ENCODE data around the gene PLEKHD1. TPM values are rescaled to one million over a fixed set of nuclear protein-coding genes. Genes with fewer than 3 reads are reported as not detected.
A peak's percentile ranks its signal among the peaks of the same experiment; 100 is the strongest.
"Not testable (repeated sequence)": the region's sequence is repeated elsewhere in the genome, so short reads cannot be mapped to it uniquely, and the experiment has no call there.

The PLEKHD1 gene
- total RNA-seq, 2 donors from 2014 or later, result 0.15 to 0.24 TPM

GRCh38 chr14:69478055-69478454, 6.5 kb upstream of the PLEKHD1 start:
- ATAC-seq; intact Hi-C loops (cut with DNase I); DNase-seq: not testable (repeated sequence)

- no peak for DNase-seq
- no peak for ATAC-seq
- intact Hi-C loops (cut with DNase I), result no loop called here
Observed at GRCh38 chr14:69479696-69480095, 4.8 kb upstream of the PLEKHD1 start.

GRCh38 chr14:69480136-69480535, 4.4 kb upstream of the PLEKHD1 start:
- ATAC-seq (no peak), DNase-seq (no peak)
- intact Hi-C loops (cut with DNase I), result no loop called here

- no peak for DNase-seq
- no peak for ATAC-seq
- intact Hi-C loops (cut with DNase I), result no loop called here
Observed at GRCh38 chr14:69481815-69482568, 2.5 kb upstream of the PLEKHD1 start.

GRCh38 chr14:69483765-69484443, 624 bp upstream of the PLEKHD1 start:
- DNase-seq, result peak; percentile 53

DNA sequence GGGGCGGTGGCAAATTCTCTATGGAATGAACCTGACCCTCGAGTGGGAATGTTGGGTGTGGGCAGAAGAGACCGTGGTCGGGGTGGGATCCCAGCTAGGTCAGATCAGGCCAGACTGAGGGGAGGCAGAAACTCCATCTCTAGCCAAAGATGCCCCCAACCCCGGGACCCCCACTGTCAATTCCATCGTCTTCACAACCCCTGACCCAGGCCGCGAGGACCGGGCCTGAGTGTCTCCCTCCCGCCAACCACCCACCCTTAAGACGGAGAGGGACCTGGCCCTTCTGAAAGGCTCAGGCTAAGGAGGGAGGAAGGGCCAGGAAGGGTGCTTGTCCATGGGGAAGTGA, 760 bp downstream of the PLEKHD1 start:
- DNase-seq, result no peak
- intact Hi-C loops (cut with DNase I), result no loop called here
- no peak for ATAC-seq

More at GRCh38 chr14:69483765-69484443, 624 bp upstream of the PLEKHD1 start:
- peak; percentile 67 to 68 for ATAC-seq
- intact Hi-C loops (cut with DNase I), result no loop called here

DNA sequence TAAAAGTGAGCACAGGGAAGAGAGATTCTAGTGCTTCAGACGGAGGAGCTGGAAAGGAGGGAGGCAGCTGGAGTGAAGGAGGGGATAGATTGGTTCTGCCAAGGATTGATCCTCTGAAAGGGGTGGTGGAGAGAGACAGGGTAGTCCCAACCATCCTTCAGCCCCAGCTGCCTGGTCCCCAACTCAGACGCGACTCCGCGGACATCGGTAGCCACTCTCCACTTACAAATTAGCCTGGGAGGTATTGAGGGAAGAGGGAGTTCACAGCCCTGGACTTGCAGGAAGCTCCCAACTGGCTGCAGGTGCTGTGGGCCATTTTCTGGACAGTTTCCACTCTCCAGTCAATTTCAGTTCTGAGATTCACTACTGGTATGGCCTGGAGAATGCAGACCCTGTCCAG, 1.2 kb downstream of the PLEKHD1 start:
- intact Hi-C loops (cut with DNase I), result no loop called here
- ATAC-seq (no peak), DNase-seq (no peak)

DNA sequence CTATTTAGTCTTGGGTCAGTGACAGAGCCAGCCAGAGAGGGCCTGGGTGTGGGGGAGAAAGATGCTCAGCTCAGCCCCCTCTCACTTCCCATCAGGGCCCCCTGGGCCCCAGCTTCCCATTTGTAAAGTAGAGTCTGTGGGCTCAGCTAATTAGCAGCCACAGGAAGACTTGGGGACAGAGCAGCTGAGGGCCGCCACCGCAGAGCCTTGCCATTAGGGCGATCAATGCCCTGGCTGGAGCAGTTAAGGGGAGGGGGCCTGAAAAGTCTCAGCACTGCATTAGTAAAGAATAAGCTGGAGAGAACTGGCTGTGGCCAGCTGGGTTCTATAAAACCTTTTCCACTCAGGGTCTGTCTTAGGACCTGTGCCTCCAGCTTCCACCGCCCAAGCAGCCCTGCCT, 2.7 kb downstream of the PLEKHD1 start:
- no peak for ATAC-seq
- intact Hi-C loops (cut with DNase I), result no loop called here
- DNase-seq, result no peak

DNA sequence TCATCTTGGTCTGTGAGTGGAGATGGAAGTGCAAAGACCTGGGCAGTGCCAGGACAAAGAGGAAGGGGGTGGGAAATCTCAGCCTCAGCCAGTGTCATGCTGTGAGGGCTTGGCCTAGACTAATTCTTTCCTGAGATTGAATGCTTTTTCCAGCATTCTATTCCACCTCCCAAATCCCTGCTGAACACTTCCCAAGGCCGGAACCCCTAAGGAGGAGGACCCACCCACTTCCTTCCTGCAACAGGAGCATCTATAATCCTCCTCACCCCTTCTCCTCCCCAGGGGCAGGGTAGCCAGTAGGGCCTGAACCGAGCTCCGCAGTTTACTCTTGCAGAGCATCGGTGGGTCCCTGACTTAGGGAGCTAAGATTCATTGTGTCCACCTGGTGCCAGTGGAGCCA, 3.2 kb downstream of the PLEKHD1 start:
- DNase-seq, result no peak
- no peak for ATAC-seq

DNA sequence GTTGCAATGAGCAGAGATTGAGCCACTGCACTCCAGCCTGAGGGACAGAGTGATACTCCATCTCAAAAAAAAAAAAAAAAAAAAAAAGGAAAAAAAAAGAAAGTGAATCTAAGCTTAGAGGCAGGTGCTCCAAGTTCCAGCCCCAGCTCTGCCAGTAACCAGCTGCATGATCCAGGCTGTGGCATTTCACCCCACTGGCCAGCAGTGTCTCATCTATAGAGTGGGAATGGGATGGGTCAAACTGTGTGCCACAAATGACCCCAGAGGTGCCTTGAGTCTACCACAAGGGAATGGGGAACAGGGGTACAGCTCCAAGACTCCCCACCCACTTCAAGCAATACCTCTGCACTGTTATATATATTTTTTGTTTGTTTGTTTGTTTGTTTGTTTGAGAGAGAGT, 5.0 kb downstream of the PLEKHD1 start:
- intact Hi-C loops (cut with DNase I), result no loop called here
- ATAC-seq (no peak), DNase-seq (no peak)

More for the DNA sequence above, 3.2 kb downstream of the PLEKHD1 start:
- intact Hi-C loops (cut with DNase I), result no loop called here

DNA sequence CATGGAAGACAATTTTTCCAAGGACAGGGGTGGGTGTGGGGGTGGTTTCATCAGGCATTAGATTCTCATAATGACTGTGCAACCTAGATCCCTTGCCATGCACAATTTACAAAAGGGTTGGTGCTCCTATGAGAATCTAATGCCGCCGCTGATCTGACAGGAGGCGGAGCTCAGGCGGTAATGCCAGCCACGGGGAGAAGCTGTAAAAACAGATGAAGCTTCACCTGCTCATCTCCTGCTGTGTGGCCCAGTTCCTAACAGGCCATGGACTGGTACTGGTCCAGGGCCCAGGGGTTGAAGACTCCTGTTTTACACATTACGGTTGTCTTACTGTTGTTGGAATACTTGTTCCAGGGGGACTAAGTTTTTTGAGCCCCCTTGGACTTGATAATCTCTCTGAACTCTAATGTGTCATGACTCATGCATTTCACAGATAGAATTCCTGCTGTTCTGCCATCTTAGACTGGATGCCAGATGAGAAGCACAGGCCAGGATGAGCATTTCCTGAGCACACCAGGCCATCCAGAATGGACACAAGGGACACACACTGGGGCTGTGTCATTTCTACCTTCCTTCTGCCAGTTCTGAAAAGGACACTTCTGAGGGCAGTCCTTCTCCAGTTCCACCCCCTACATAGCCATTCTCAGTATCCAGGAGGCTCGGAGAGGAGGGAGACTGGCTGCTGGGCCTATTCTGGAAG, 5.8 kb downstream of the PLEKHD1 start:
- intact Hi-C loops (cut with DNase I), result no loop called here
- no peak for ATAC-seq

GRCh38 chr14:69491193-69491592, 6.7 kb downstream of the PLEKHD1 start:
- ATAC-seq, result no peak
- intact Hi-C loops (cut with DNase I), result no loop called here
- no peak for DNase-seq

More for the DNA sequence above, 5.8 kb downstream of the PLEKHD1 start:
- no peak for DNase-seq

- ATAC-seq (no peak), DNase-seq (no peak)
- intact Hi-C loops (cut with DNase I), result no loop called here
Observed at GRCh38 chr14:69493038-69493437, 8.5 kb downstream of the PLEKHD1 start.

- intact Hi-C loops (cut with DNase I), result no loop called here
- DNase-seq, result no peak
Observed at GRCh38 chr14:69493791-69494190, 9.3 kb downstream of the PLEKHD1 start.

DNA sequence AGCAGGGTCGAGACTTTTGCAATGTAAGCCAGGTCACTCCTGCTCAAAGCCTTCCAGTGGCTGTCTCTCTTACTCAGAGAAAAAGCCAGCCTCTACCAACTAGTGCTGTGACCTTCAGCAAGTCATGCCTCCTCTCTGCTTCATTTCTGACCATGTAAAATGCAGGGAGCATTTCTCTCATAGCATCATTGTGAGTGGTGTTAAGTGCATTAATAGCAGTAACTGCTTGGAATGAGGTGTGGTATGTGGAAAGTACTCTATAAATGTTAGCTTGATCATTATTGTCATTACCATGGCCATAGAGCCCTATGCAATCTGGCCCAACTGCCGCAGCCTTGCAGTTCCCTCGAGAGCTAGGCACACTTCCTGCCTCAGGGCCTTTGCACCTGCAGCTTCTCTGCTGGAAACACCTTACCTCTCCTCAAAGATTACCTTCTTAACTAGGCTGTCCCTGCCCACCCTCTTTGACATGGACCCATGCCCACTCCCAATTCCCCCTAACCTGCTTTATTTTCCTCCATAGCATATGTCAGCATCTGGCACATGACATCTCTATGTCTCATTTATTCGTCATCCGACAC, 10.9 kb downstream of the PLEKHD1 start:
- intact Hi-C loops (cut with DNase I), result no loop called here
- no peak for ATAC-seq
- no peak for DNase-seq

More at GRCh38 chr14:69493791-69494190, 9.3 kb downstream of the PLEKHD1 start:
- ATAC-seq, result no peak

- ATAC-seq; DNase-seq; intact Hi-C loops (cut with DNase I): not testable (repeated sequence)
Observed at GRCh38 chr14:69497866-69498265, 13.3 kb downstream of the PLEKHD1 start.

DNA sequence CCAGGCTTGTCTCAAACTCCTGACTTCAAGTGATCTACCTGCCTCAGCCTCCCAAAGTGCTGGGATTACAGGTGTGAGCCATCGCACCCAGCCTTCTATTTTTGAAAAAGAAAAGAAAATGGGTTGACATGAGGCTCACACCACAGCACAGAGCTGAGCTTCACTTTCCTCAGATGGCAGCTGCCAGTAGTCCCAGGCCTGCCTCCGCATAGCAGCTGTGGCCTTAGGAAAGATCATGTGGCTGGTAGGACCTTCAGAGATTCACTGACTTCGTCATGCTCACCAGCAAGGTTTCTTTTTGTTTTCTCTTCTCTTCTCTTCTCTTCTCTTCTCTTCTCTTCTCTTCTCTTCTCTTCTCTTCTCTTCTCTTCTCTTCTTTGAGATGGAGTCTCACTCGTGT, 13.8 kb downstream of the PLEKHD1 start:
- intact Hi-C loops (cut with DNase I); DNase-seq; ATAC-seq: not testable (repeated sequence)

DNA sequence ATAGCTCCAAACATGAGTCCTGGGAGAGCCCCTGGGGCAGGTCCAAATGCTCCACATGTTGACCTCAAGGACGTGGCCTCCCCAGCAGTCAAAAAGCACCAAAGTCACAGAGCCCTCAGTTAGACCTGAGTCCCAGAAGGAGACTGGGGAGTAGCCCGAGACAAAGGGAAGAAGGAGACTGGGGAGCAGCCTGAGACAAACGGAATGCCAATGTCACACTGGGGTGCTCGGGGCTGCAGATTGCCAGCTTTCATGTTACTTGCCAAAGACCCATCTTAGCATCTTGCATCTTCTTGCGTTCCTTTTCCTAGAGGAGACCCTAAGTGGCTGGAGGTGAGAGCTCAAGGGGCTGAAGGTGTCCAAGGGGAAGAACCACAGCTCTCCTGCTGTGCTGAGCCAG, 14.9 kb downstream of the PLEKHD1 start:
- intact Hi-C loops (cut with DNase I), result no loop called here
- no peak for DNase-seq
- ATAC-seq, result no peak

DNA sequence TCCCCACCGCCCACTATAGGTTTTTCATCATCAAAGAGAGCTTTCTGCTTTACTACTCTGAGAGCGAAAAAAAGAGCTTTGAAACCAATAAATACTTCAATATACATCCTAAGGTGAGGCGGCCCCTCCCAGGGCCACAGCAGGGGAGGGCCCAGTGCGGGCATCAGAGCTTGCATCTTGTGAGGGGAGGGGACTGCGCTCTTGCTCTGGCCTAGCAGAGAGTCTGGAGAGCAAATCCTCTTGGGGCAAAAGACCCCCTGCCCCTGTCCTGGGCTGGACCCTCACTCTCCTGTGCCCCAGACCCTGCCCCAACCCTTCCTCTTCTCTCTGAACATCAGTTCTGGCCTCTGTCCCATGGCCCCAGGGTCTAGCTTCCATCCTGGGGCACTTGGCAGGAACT, 15.6 kb downstream of the PLEKHD1 start:
- no peak for DNase-seq
- intact Hi-C loops (cut with DNase I), result no loop called here
- ATAC-seq, result no peak

DNA sequence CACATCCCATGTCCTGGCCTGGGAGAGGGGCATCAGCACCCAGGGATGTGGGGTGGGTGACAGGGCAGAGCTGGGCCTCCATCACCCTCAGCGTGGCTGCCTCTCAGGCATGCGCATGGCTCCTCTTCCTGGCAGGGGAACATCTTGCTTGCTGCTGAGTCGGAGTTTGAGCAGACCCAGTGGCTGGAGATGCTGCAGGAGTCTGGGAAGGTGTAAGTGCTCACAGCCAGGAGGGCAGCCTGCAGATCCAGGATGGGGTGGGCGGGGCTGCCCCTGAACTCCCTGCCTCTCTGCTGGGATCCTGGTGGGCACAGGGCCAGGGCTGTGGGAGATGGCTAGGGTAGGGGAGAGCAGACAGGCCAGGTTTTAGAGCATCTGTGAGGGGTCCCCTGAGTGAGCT, 16.2 kb downstream of the PLEKHD1 start:
- intact Hi-C loops (cut with DNase I), result no loop called here
- no peak for DNase-seq

More for the DNA sequence above, 16.2 kb downstream of the PLEKHD1 start:
- ATAC-seq, result no peak
